OCI-LY7 (cell line): ENCODE results near the gene PHF8. TPM values are rescaled to one million over a fixed set of nuclear protein-coding genes. Genes with fewer than 3 reads are reported as not detected.

Source experiments
- BruUV-seq: library from RNA; stranded (reverse); fragments of 400-500 nt; replicated peaks from 2 replicates; lab custom pipeline; 2021; lab: Mats Ljungman, UMichigan
- CTCF ChIA-PET: fragments of 300-600 bp; sonication (Branson Sonifier 250); formaldehyde crosslinking; loops from one replicate; lab custom pipeline; 2022; ENCODE audit warnings: antibody characterized with exemption; ENCODE audit not compliant: unreplicated experiment; lab: Charles Lee
- POLR2A ChIA-PET: fragments of 300-600 bp; sonication (Branson Sonifier 250); formaldehyde crosslinking; loops from one replicate; lab custom pipeline; 2022; ENCODE audit warnings: antibody characterized with exemption; lab: Charles Lee
- DNase-seq: peaks from one replicate; pipeline ENCODE4 v3.0.0-alpha.2; 2015; ENCODE audit warnings: low spot score
- H2AFZ ChIP-seq: fragments of 200-600 bp; sonication (generic), shearing (Covaris generic); 2 replicates; pipeline ENCODE4 v1.6.1; 2014; ENCODE audit warnings: mild to moderate bottlenecking, antibody characterized with exemption, low read length, moderate library complexity
- H3K27ac ChIP-seq: fragments of 200-600 bp; sonication (generic); 2 replicates; pipeline ENCODE4 v1.5.1; 2014; ENCODE audit warnings: mixed run types, low read depth, mild to moderate bottlenecking, moderate library complexity, low read length, inconsistent platforms; ENCODE audit not compliant: poor library complexity, severe bottlenecking
- H3K36me3 ChIP-seq: fragments of 200-600 bp; sonication (generic); 2 replicates; pipeline ENCODE4 v1.6.1; 2014; ENCODE audit warnings: mild to moderate bottlenecking, antibody characterized with exemption, low read length, moderate library complexity, mixed read lengths; ENCODE audit not compliant: insufficient read depth
- H3K4me1 ChIP-seq: fragments of 200-600 bp; sonication (generic); 2 replicates; pipeline ENCODE4 v1.5.1; 2014; ENCODE audit warnings: mild to moderate bottlenecking, low read length; ENCODE audit not compliant: insufficient read depth, poor library complexity, severe bottlenecking
- H3K4me2 ChIP-seq: fragments of 200-600 bp; sonication (generic); 2 replicates; pipeline ENCODE4 v1.6.1; 2014; ENCODE audit warnings: mild to moderate bottlenecking, low read length
- H3K4me3 ChIP-seq: fragments of 200-600 bp; sonication (generic); 2 replicates; pipeline ENCODE4 v1.5.1; 2014; ENCODE audit warnings: mild to moderate bottlenecking, low read depth, low read length; ENCODE audit not compliant: poor library complexity, severe bottlenecking
- H3K79me2 ChIP-seq: fragments of 200-600 bp; sonication (generic); 2 replicates; pipeline ENCODE4 v1.6.1; 2016; ENCODE audit warnings: low read depth, mild to moderate bottlenecking, low read length, moderate library complexity, mixed read lengths; ENCODE audit not compliant: insufficient read depth
- H3K9me2 ChIP-seq: fragments of 200-600 bp; sonication (generic); 2 replicates; pipeline ENCODE4 v1.6.1; 2016; ENCODE audit warnings: mild to moderate bottlenecking, low read length, mixed read lengths; ENCODE audit not compliant: insufficient read depth
- H3K9me3 ChIP-seq: fragments of 200-600 bp; sonication (generic); 2 replicates; pipeline ENCODE4 v1.6.1; 2014; ENCODE audit warnings: mild to moderate bottlenecking, mixed run types, low read length, mixed read lengths
- H4K20me1 ChIP-seq: fragments of 200-600 bp; sonication (generic); 2 replicates; pipeline ENCODE4 v1.6.1; 2014; ENCODE audit warnings: mild to moderate bottlenecking, antibody characterized with exemption, low read length, moderate library complexity, mixed read lengths; ENCODE audit not compliant: insufficient read depth
- CTCF ChIP-seq: fragments of 200-600 bp; sonication (generic); conservative IDR thresholded peaks from 2 replicates; pipeline ENCODE4 v1.5.1; 2014; ENCODE audit warnings: mild to moderate bottlenecking, antibody characterized with exemption, low read length, moderate library complexity, mixed read lengths
- EZH2phosphoT487 ChIP-seq: fragments of 200-600 bp; sonication (generic); IDR thresholded peaks from 2 replicates; pipeline ENCODE4 v1.6.1; 2018; ENCODE audit warnings: low read depth, borderline replicate concordance, mild to moderate bottlenecking, mixed run types, antibody characterized with exemption, low read length, moderate library complexity, mixed read lengths
- intact Hi-C: fragments of 100-400 bp; cut with micrococcal nuclease; formaldehyde crosslinking; loops from one replicate; pipeline ENCODE4 v1.10.0; 2022; ENCODE audit not compliant: unreplicated experiment
- total RNA-seq, 2 experiments: library from RNA; depleted of rRNA in 1 of 2; stranded (reverse); fragments of >200 nt in 1 of 2; shearing (Covaris generic) in 1 of 2; gene quantifications; 2 replicates each; pipeline ENCODE4 v1.2.3, GENCODE V29; 2014 to 2022

Gene PHF8
- total RNA-seq, 2 experiments from 2014 or later = 29.7 to 44.2 TPM

- intact Hi-C loops = loop anchor here (5.0 to 10.0 kb wide), 2 partner anchors 358 to 1119 kb away; partner anchors contain the start of gene HUWE1
- Histone ChIP-seq H3K27ac (peak overlapping the region; percentile 88), H3K36me3 (peaks cover 33% of the 10 kb centered on the region), H4K20me1 (no peaks in the 10 kb centered on the region), H3K9me3 (no peaks in the 10 kb centered on the region), H3K4me1 (peaks cover 13% of the 10 kb centered on the region), H3K4me2 (peak overlapping the region; percentile 92), H3K9me2 (no peaks in the 10 kb centered on the region), H2AFZ (peak overlapping the region; percentile 79; the same call in 1 of the 2 replicates), H3K4me3 (peak overlapping the region; percentile 92), H3K79me2 (peaks cover 8% of the 10 kb centered on the region)
- TF ChIP-seq EZH2phosphoT487 (no peak), CTCF (peak; percentile 2; the same call in 1 of the 2 replicates)
- BruUV-seq = TSS peak; percentile 52
- peak; percentile 6 for DNase-seq
- CTCF ChIA-PET = interaction anchor here (0.7 kb wide), 1 partner anchor 360 kb away, joined by 3 read pairs; no protein-coding TSS in a partner anchor
- POLR2A ChIA-PET = interaction anchor here (0.5 to 1.2 kb wide), 4 partner anchors 116 to 1048 kb away, joined by 3 to 6 read pairs (median 4); partner anchors contain the start of gene FAM120C
Observed at GRCh38 chrX:54043056-54043455, 1.2 kb downstream of the PHF8 start.

- Histone ChIP-seq H3K9me3 (no peaks in the 10 kb centered on the region), H3K9me2 (no peaks in the 10 kb centered on the region), H3K4me2 (peak overlapping the region; percentile 92), H3K79me2 (peaks cover 8% of the 10 kb centered on the region), H3K27ac (peak overlapping the region; percentile 88), H3K4me1 (peaks cover 13% of the 10 kb centered on the region), H3K36me3 (peaks cover 37% of the 10 kb centered on the region), H2AFZ (peak overlapping the region; percentile 26; the same call in 1 of the 2 replicates), H4K20me1 (no peaks in the 10 kb centered on the region), H3K4me3 (peak overlapping the region; percentile 92)
- ChIA-PET POLR2A (interaction anchor here (0.5 to 1.2 kb wide), 4 partner anchors 116 to 1048 kb away, joined by 3 to 6 read pairs (median 4); partner anchors contain the start of gene FAM120C), CTCF (no interaction called here)
- BruUV-seq = no TSS peak
- intact Hi-C loops = loop anchor here (5.0 to 10.0 kb wide), 2 partner anchors 358 to 1120 kb away; partner anchors contain the start of gene HUWE1
- peak; percentile 72 for DNase-seq
- TF ChIP-seq EZH2phosphoT487 (no peak), CTCF (peak; percentile 46; the same call in 1 of the 2 replicates)
Observed at GRCh38 chrX:54042609-54043021, 1.7 kb downstream of the PHF8 start.

DNA sequence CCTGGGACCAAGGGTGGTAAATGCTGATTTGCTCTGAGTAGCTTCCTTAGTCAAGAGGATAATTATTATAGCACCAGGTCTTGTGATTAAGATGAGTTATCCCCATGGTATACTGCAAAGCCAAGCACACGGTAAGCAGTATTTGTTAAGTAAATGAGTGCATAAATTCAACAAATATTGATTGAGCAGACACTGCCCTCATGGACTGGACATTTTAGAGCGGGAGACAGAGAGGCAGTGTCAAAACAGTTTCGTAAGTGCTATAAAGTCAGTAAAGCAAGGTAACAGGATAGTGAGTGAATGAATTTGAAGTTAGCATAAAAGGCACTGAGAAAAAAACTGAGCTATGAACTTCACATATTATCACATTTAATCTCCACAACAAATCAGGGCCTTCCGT is 13.9 kb downstream of the PHF8 start:
- H3K9me2 ChIP-seq = no peaks in the 10 kb centered on the region
- no peak overlapping the region for H3K4me2 ChIP-seq
- no peaks in the 10 kb centered on the region for H3K4me1 ChIP-seq
- intact Hi-C loops = no loop called here
- TF ChIP-seq CTCF (no peak), EZH2phosphoT487 (no peak)
- DNase-seq = no peak
- H4K20me1 ChIP-seq = no peaks in the 10 kb centered on the region
- H3K36me3 ChIP-seq = peaks cover 75% of the 10 kb centered on the region
- ChIA-PET CTCF (no interaction called here), POLR2A (no interaction called here)
- no peaks in the 10 kb centered on the region for H3K79me2 ChIP-seq
- H2AFZ ChIP-seq = no peak overlapping the region
- H3K9me3 ChIP-seq = no peaks in the 10 kb centered on the region
- no peak overlapping the region for H3K27ac ChIP-seq
- no TSS peak for BruUV-seq
- H3K4me3 ChIP-seq = no peak overlapping the region
